Kidney capillary endothelial cell (primary cell): ENCODE results near the gene TRIP10.
A peak's percentile ranks its signal among the peaks of the same experiment; 100 is the strongest.
"Not testable (repeated sequence)": the region's sequence is repeated elsewhere in the genome, so short reads cannot be mapped to it uniquely, and the experiment has no call there.

ENCODE experiments used
- DNase-seq: peaks from one replicate; pipeline ENCODE4 v3.0.0-alpha.2; 2018; ENCODE audit warnings: low spot score

Gene TRIP10, protein sequence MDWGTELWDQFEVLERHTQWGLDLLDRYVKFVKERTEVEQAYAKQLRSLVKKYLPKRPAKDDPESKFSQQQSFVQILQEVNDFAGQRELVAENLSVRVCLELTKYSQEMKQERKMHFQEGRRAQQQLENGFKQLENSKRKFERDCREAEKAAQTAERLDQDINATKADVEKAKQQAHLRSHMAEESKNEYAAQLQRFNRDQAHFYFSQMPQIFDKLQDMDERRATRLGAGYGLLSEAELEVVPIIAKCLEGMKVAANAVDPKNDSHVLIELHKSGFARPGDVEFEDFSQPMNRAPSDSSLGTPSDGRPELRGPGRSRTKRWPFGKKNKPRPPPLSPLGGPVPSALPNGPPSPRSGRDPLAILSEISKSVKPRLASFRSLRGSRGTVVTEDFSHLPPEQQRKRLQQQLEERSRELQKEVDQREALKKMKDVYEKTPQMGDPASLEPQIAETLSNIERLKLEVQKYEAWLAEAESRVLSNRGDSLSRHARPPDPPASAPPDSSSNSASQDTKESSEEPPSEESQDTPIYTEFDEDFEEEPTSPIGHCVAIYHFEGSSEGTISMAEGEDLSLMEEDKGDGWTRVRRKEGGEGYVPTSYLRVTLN

DNA sequence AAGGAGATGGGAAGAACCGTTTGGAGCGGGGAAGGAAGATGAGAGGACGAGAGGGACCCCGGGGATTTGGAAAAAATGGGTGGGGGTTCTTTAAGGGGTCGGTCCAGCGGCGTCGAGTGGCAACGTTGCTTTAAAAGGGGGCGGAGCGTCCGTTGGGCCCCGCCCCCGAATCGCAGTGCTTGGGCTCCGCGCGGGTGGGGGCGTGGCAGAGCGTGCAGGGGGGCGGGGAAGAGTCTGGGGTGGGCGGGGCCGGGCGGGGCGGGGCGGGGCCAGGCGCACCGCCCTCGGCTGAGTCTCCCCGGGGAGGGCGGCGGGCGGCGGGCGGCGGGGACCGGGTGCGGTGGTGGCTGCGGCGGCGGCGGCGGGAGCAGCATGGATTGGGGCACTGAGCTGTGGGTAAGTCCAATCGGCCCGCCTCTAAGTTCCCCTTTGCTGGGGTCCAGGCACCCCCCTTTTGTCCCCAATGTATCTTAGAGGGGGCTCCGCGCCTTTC, at the start of gene TRIP10:
TSS of gene TRIP10 (plus strand) at position 291 of the 493 bp plus-strand sequence. CDS start at position 373, 82 bp downstream.
- DNase-seq: peak; percentile 85

DNA sequence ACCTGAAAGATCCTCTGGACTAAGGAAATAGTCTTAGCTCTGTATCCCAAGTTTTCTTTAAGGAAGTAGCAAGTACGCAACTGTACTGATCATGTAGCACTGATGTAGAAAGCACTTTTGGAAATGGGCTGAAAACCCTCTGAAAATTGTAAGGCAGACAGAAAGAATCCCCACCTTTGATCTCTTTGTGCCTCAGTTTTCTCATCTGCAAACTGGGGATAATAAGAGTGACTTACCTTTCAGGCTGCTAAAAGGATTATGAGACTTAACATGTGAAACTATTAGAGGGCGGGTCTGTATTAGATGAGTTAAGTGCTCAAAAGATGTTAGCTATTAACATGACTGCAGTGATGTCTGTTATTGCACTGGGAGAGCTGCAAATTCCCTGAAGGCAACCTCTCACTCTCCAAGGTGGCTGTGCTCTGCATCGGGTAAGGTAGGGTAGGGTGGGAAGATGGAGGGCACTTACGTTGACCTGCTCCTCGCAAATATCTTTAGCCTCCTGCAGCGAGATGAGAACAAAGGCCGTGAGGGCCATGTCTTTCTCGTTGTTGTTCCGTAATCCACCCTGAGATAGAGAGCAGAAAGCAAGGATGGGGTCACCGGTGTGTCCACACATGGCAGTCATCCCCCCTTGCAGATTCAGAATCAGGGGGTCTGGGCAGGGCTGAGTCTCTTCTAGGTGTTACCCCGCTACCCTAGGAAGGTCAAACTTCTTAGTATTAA, 49.2 kb upstream of the TRIP10 start:
- DNase-seq: no peak

DNA sequence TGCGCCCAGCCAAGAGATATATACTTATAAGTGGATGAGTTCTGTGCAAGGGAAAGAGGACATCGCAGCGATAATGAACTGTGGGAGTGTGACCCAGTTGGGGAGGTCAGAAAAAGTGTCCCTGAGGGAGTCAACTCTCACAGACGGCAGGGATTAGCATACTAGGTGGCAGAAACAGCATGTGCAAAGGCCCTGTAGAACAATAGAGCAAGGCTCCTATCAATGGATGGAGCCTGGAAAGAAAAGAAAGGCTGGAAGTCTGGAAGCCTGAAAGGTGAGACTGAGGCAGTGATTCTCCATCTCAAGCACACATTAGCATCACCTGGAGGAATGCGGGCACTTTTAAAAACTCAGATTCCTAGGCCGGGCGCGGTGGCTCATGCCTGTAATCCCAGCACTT, 48.1 kb upstream of the TRIP10 start:
- no peak for DNase-seq

DNA sequence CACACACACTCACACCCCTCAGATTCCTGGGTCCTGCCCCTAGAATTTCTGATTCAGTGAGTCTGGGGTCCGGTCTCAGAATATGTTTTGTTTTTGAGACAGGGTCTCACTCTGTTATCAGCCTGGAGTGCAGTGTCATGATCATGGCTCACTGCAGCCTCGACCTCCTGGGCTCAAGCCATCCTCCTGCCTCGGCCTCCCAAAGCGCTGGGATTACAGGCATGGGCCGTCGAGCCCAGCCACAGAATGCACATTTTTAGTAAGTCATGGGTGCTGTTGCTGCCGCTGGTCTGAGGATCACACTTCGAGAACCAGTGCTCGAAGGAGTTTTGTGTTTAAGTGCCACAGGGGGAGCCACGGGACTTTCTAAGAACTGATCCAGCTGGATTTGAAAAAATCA, 47.5 kb upstream of the TRIP10 start:
- DNase-seq: no peak

DNA sequence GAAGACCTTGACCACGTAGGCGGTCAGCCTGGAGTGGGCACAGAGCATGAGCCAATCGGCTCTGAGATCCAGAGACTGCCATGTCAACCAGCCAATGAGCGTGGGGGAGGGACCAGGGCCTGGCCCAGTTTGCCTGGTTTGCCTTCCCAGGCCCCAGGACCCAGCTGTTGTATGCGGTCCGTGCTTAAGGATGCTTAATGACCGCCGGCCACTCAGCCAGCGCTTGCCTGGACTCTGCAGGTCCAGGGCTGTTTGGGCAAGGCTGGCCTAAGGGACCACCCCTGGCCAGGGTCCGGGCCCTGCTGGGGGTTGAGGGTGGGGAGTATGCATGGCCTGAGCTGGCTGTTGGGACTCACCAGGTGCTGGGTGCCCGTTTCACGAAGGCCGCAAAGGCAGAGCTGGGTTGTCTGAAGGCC, 46.4 kb upstream of the TRIP10 start:
- no peak for DNase-seq

DNA sequence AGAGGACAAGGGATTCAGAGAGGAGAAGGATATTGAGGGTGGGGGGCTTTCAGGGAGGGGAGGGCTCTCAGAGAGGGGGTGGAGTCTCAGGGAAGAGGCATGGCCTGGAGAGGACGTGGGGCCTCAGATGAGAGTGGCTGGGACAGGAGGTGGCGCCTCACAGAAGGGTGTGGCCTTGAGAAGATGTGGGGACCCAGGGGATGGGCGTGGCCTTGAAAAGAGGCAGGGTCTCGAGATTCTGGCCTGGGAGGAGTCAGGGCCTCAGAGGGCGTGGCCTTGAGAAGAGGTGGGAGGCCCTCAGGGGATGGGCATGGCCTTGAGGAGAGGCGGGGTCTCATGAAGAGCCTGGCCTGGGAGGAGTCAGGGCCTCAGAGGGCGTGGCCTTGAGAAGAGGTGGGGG, 45.8 kb upstream of the TRIP10 start:
- DNase-seq: no peak

DNA sequence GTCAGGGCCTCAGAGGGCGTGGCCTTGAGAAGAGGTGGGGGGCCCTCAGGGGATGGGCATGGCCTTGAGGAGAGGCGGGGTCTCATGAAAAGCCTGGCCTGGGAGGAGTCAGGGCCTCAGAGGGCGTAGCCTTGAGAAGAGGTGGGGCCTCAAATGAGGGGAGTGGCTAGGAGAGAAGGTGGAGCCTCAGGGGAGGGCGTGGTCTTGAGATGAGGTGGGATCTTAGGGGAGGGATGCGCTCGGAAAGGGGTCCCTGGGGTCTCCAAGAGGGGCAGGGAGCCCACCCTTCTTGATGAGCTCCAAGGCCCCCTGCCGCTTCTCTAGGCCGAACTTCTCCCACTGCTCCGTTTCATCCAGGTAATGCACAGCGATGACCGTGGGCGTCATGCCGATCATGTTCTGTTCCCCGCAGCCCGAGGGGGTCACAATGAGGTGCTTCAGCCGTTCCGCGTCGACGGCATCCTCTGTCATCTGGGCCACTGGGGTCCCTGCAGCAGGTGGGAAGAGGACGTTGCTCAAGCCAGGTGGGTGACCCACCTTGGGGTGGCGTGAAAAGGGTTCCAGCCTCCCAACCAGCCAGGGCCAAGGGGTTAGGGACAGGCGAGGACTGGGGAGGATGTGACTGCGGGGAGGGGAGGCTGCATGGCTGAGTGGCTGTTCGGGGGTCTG, 45.2 kb upstream of the TRIP10 start:
- DNase-seq: no peak

DNA sequence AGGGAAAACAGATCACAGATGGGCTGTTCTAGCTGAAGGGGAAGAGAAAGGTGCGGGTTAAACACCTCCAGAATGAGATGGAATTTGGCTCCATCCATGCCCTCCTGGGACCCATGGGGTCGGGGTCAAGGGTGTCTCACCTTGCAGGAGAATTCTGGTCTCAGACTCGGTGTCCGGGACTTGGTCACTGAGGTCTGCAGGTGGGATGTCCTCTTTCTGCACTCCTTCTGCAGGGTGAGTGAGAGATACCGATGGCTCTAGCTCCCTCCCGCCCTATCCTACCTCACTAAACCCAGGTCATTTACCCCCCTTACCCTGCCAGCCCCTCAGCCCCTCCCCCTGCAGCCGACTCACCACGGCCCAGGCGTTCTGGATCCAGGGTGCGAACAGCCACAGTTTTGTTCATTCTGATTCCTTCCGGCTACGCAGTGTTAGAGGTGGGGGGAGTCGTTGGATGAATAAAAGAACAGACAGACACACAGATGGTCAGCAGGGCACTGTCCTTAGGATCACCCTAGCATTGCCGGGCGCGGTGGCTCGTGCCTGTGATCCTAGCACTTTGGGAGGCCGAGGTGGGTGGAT, 43.1 kb upstream of the TRIP10 start:
- DNase-seq: no peak

DNA sequence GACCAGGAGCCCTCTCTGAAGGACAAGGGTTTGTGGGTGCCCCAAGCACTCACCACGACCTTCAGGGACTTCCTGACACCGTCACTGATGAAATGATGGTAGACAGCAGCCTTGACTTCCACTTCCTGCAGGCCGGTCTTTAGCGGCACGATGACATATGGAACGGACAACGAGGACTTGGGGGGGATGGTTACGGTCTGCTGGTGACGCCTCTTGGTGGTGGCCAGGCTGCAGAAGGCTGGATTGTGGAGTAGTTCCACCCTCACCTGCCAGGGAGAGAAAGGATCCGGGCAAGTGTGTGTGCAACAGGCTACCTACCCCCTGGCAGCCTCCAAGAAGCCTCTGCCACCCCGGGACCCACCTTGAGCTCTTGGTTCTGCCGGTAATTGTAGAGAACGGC, 42.2 kb upstream of the TRIP10 start:
- DNase-seq: no peak

DNA sequence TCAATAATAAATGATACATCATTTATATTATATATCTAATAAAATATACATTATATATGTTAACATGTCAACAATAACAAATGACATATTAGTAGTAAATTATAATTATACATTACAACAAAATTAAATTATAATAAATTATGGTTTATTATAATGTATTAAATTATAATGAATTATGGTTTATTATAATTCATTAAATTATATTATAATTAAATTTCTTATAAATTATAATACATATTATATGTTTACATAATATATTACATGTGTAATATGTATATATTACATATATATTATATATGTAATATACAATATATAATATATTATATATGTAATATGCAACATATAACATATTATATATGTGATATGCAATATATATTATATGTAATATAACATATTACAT, 39.5 kb upstream of the TRIP10 start:
- DNase-seq: no peak

DNA sequence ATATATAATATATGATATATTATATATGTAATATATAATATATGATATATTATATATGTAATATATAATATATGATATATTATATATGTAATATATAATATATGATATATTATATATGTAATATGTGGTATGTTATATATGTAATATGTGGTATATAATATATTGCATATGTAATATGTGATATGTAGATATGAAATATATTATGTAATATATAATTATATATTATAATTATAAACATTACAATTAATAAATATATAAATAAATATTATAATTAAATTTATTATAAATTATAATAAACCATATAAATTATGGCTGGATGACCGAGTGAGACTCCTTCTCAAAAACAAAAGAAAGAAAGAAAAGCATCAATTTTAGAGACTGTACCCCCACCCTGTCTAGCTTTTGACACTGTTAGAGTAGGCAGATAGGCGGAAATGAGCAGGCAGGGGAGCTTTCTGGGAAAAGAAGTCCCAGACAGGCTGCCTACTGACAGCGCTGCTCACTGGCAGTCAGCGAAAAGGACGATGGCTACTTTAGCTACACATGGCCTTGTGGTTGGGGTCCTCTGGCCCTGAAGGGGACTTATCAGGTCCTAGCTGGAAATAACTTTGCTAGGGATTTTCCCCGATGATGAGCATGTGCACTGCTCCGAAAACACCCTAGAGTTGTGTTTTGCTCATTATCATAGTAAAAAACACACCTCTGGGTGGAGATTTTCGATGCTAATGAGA, 38.7 kb upstream of the TRIP10 start:
- DNase-seq: no peak

DNA sequence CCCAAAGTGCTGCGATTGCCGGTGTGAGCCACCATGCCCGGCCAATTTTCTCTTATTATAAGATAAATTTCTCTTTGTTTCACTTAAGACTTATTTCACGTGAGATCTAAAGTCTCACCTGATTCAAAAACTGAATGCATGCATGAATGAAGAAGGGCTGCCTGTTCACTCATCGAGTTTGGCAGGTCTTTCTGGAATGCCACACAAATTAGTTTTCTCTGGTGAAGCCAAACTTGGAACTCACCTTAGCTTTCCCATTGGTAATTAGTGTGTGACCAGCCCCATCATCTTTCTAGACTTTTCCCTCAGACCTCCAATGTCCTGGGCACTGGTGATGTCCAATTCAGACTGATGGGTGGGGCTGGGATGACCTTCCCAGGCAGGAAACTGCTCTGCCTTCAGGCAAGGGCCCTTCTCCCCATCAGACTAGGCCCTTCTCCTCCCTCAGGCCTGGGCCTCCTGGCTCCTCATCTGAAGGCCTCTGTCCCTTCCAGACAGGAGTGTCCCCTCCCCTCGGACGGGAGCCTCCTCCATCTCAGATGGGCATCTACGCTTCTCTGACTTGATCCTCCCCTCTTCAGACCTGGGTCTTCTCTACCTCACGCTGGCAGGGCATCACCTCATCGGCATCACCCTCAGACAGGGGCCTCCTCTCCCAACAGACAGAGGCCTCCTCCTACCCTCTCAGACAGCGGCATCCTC, 33.4 kb upstream of the TRIP10 start:
- no peak for DNase-seq

DNA sequence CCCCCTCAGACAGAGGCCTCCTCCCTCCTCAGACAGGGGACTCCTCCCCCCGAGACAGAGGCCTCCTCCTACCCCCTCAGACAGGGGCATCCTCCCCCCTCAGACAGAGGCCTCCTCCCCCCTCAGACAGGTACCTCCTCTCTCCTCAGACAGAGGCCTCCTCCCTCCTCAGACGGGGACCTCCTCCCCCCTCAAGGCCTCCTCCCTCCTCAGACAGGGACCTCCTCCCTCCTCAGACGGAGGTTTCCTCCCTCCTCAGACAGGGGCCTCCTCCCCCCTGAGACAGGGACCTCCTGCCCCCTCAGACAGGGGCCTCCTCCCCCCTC, 32.9 kb upstream of the TRIP10 start:
- no peak for DNase-seq

DNA sequence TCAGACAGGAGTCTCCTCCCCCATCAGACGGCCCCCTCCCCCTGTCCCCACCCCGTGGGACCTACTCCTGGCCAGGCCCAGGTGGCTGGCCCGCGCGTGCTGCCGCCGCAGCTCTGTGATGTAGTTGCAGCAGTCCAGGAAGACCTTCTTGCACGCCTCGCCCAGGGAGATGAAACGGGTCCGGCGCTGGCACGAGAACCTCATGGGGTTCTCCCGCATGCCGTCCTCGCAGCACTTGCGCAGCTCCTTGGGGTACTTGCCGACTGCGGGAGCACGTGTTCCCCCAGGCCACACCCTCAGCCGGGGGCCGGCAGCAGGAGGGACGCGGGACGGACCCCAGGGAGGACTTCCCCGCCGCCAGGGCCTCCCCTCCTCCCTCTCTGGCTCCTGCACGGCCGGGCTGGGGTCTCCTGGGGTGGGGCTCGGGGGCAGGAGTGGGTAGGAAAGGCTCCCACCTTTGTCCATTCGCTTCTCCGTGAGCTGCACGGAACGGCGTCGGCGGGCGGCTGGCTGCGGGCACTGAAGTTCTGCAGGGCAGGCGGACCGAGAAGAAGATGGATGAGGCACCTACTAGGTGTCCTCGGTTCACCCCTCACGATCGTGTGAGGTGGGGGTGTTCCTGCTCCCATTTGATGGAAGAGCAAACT, 32.3 kb upstream of the TRIP10 start:
- DNase-seq: no peak

DNA sequence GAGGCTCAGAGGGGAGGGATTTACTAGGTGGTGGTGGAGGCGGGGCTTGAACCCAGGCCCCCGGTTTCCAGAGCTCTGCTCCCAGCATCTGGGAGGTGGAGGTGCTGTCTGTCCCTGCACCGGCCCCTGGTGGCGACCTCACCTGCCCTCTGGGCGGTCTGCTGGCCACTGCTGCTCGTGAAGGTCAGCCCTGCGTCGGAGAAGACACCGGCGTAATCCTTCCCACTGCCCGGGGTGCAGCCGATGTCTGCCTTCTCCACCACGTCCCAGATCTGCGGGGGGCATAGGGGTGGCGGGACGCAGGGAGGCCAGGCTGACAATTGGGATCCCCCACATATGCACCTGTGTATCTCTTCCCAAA, 31.8 kb upstream of the TRIP10 start:
- no peak for DNase-seq

DNA sequence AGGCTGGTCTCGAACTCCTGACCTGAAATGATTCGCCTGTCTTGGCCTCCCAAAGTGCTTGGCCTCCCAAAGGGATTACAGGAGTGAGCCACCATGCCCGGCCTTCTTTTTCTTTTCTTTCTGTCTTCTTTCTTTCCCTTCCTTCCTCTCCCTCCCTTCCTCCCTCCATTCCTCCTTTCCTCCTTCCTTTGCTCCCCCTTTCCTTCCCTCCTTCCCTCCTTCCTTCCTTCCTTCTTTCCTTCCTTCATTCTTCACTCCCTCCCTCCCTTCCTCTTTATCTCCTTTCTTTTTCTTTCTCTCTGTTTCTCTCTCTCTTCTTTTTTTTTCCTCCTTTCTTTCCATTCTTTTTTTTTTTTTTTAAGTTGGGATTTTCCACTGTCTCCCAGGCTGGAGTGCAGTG, 31.1 kb upstream of the TRIP10 start:
- DNase-seq: no peak

DNA sequence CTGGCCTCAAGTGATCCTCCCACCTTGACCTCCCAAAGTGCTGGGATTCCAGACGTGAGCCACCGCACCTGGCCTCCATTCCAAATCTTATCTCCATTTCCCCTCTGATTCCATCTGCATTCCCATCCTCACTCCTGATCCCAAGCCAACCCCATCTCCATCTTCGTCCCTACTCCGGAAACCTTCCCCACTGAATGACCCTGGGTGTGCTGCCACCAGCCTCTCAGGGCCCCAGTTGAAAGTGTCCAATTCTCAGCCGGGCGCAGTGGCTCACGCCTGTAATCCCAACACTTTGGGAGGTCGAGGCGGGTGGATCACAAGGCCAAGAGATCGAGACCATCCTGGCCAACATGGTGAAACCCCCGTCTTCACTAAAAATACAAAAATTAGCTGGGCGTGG, 30.6 kb upstream of the TRIP10 start:
- DNase-seq: not testable (repeated sequence)

DNA sequence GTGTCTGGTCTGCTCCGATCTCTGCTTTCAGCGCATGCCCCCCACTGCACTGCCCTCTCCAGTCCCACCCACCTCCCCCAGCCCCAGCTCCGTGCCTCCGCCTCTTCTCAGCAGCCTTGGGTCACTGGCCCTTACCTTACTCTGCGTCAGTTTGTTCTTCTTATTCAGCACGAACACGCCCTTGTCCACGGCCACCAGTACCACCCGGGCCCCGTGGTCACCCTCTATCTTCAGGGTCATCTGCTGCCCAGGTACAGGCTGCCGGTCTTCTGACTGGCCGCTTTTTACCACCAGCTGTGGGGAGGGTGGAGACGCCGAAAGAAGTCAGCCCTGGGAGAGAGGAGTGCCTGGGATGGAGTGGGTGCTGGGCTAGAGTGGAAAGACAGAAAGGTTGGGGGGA, 29.9 kb upstream of the TRIP10 start:
- DNase-seq: no peak

DNA sequence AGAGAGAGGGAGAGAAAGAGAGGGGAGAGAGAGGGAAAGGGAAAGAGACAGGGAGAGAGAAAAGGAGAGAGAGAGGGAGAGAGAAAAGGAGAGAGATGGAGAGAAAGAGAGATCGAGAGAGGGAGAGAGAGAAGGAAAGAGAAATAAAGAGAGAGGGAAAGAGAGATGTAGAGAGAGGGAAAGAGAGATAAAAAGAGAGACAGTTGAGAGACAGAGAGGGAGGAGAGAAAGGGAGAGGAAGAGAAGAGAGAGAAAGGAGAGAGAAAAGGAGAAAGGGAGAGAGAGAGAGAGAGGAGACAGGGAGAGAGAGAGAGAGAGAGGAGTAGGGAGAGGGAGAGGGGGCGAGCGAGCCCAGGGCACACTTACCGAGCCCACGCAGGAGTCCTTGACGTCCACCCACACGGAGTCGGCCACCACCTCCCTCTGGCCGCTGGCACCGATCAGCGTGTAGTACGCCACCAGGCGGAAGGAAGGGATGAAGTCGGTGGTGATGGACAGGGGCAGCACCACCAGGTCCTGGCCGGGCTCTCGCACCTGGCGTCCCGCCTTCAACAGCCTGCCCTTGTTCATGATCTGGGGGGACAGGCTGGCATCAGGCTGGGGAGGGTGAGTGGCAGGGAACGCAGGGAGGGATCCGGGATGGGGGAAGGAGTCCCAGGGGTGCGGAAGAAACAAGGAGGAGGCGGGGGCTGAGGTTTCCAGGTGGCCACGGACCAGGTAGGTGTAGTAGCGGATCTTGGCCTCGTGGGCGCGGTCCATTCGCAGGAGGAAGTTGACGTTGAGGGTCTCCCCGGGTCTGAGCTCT, 29.0 kb upstream of the TRIP10 start:
- DNase-seq: no peak

DNA sequence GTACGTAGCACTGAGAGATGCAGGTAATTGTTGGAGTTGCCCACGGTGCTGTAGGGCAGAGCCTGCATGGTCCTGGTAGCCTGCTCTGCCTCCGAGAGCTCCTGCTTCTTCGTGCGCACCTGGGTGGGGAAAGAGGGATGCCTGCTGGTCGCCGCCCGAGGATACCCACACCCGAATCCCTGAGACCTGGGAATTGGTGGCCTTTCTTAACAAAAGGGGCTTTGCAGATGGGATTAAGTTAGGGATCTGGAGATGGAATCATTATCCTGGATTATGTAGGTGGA, 28.5 kb upstream of the TRIP10 start:
- no peak for DNase-seq
